Retinal pigment epithelial cell (primary cell): ENCODE measurements around the gene MLIP.

Source experiments
- DNase-seq: peaks from one replicate; pipeline ENCODE4 v3.0.0-alpha.2; 2010; ENCODE audit warnings: low read depth
- H3K4me3 ChIP-seq: 2 replicates; pipeline ENCODE4 v1.5.1; 2011; ENCODE audit warnings: mild to moderate bottlenecking, low read length, control low read depth, moderate library complexity
- TF ChIP-seq, protein P1 (sequence below): conservative IDR thresholded peaks from 2 replicates; pipeline ENCODE4 v1.5.1; 2011; ENCODE audit warnings: low read depth, low read length, control low read depth, inconsistent platforms

The MLIP gene

GRCh38 chr6:54097753-54098152 lies 13.5 kb upstream of the MLIP start:
- H3K4me3 ChIP-seq: no peak overlapping the region
- TF ChIP-seq, protein P1, sequence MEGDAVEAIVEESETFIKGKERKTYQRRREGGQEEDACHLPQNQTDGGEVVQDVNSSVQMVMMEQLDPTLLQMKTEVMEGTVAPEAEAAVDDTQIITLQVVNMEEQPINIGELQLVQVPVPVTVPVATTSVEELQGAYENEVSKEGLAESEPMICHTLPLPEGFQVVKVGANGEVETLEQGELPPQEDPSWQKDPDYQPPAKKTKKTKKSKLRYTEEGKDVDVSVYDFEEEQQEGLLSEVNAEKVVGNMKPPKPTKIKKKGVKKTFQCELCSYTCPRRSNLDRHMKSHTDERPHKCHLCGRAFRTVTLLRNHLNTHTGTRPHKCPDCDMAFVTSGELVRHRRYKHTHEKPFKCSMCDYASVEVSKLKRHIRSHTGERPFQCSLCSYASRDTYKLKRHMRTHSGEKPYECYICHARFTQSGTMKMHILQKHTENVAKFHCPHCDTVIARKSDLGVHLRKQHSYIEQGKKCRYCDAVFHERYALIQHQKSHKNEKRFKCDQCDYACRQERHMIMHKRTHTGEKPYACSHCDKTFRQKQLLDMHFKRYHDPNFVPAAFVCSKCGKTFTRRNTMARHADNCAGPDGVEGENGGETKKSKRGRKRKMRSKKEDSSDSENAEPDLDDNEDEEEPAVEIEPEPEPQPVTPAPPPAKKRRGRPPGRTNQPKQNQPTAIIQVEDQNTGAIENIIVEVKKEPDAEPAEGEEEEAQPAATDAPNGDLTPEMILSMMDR: no peak
- DNase-seq: no peak

DNA sequence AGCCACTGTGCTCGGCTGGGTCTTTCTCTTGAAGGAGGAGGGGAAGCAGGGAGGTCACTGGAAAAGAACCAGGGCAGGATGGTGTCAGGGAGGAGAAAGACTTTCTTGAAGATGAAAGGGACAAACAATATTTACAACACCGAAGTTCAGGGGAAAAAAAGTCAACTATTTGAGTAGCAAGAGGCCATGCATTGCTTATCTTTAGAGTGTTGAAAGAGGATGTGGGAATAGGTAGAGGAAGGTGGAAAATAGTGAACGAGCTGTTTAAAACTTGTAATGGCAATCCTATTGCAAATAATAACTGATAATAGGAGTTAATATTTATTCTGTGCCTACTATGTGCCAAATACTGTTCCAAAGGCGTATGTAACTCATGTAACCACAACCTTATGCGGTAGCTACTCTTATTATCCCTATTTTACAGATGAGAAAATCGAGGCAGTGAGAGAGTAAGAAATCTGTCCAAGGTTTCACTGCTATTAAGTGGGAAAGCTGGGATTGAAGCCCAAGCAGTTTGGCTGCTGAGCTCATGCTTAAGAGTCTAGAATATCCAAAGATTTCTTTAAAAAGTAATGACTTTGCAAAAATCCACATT lies 12.7 kb upstream of the MLIP start:
- TF ChIP-seq, protein P1: no peak
- H3K4me3 ChIP-seq: no peak overlapping the region
- no peak for DNase-seq

DNA sequence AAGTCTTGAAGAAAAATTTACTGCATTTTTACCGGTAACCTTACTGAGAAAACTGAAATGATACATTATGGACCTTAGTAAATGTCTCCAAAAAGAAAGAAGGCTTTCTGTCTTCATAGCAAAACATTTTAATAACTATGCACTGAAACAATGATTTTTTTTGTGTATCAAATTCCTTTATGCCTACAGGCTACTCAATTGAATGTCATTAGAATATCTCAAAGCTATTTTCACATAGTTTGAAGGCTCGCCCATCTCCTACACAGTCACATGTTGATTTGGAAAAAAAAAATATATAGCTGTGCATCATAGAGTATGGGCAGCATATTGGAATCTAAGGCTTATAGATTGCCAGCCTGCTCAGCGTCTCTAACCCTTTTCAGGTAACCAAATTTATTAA lies 12.0 kb upstream of the MLIP start:
- DNase-seq: no peak
- no peak overlapping the region for H3K4me3 ChIP-seq
- TF ChIP-seq, protein P1: no peak

- no peak overlapping the region for H3K4me3 ChIP-seq
- TF ChIP-seq, protein P1: no peak
- no peak for DNase-seq
Measured at GRCh38 chr6:54100411-54101006, 10.7 kb upstream of the MLIP start.

DNA sequence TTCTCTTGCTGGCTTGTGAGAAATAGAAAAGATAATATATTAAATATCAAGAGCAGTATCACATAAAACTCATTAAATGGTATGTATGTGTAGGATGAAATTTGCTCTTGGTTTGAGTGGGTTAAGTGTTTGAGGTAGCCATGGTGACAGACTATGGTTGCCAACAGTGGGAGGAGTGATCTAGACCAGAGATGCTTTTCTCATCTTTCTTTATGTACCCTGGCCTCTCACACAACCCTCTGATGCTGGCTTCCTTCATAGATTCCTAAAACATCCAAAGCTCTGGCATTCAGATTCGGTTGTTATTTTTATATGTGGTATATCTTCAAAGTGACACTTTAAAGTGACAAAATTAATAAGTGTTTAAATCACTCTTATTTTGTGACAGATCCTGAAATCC lies 9.0 kb upstream of the MLIP start:
- DNase-seq: no peak
- TF ChIP-seq, protein P1: no peak
- H3K4me3 ChIP-seq: no peak overlapping the region

- no peak overlapping the region for H3K4me3 ChIP-seq
- TF ChIP-seq, protein P1: no peak
- no peak for DNase-seq
Measured at GRCh38 chr6:54103497-54103896, 7.7 kb upstream of the MLIP start.

DNA sequence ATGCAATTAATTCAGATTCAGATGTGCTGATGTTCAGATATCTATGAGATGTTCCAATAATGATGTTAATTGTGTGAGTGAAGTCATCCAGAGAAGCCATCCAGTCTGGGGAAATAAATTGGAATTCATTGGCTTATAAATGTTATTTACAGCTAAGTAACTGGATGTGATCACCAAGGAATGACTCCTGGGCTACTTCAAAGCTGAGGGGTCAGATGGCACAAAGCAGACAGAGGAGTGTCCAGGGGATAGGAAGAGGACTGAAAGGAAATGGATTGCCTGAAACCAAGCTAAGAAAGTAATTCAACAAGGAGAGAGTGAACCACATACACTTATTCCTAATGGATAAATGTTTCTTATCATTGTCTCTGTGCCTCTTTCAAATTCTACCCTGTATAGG lies 4.5 kb upstream of the MLIP start:
- H3K4me3 ChIP-seq: no peak overlapping the region
- DNase-seq: no peak
- TF ChIP-seq, protein P1: no peak
